ENCODE data around the gene PRKCQ. TPM values are rescaled to one million over a fixed set of nuclear protein-coding genes. Genes with fewer than 3 reads are reported as not detected.

The PRKCQ gene
- total and polyA plus RNA-seq, 11 donors: 0.04 to 2.0 (median 0.13) TPM; not detected in 1

DNA sequence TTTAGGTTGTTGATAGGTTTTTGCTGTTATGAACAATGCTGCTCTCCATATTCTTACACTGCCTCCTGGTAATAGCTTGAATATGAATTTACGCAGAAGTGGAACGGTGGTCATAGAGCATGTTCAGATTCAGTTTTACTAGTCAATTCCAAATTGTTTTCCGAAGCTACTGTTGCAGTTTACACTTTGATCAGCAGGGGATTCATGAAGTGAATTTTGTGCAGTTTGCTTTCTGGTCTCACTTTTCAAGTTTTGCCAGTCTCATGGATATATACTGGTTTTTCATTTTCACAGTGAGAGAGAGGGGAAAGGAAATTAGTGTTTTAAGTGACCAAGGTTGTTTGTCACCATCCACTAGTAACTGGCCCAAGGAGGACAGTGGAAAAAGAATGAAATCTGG is 171.3 kb downstream of the PRKCQ start:
- Histone ChIP-seq H3K36me3 (no peaks in the 10 kb centered on the region), H3K9me3 (no peaks in the 10 kb centered on the region), H3K4me3 (no peak overlapping the region), H3K4me1 (peaks cover 0 to 28% (median 0%) of the 10 kb centered on the region in 12 donors), H3K27me3 (peaks cover 0 to under 1% (median 0%) of the 10 kb centered on the region in 9 donors), H3K27ac (no peak overlapping the region)
- intact Hi-C loops (cut with DNase I): loop anchor here in 1 of 10 donors (10.0 kb wide), 1 partner anchor 394 kb away; no protein-coding TSS in a partner anchor
- WGBS, 4 donors: 91 to 97% (median 93%) methylated on average over 3 of the region's 3 CpGs
- DNase-seq (no peak), ATAC-seq (no peak)
- TF ChIP-seq, protein P1, sequence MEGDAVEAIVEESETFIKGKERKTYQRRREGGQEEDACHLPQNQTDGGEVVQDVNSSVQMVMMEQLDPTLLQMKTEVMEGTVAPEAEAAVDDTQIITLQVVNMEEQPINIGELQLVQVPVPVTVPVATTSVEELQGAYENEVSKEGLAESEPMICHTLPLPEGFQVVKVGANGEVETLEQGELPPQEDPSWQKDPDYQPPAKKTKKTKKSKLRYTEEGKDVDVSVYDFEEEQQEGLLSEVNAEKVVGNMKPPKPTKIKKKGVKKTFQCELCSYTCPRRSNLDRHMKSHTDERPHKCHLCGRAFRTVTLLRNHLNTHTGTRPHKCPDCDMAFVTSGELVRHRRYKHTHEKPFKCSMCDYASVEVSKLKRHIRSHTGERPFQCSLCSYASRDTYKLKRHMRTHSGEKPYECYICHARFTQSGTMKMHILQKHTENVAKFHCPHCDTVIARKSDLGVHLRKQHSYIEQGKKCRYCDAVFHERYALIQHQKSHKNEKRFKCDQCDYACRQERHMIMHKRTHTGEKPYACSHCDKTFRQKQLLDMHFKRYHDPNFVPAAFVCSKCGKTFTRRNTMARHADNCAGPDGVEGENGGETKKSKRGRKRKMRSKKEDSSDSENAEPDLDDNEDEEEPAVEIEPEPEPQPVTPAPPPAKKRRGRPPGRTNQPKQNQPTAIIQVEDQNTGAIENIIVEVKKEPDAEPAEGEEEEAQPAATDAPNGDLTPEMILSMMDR (IDR thresholded peaks at IDR 0.05): no peak
- no peak for TF ChIP-seq POLR2A (IDR thresholded peaks at IDR 0.05)

DNA sequence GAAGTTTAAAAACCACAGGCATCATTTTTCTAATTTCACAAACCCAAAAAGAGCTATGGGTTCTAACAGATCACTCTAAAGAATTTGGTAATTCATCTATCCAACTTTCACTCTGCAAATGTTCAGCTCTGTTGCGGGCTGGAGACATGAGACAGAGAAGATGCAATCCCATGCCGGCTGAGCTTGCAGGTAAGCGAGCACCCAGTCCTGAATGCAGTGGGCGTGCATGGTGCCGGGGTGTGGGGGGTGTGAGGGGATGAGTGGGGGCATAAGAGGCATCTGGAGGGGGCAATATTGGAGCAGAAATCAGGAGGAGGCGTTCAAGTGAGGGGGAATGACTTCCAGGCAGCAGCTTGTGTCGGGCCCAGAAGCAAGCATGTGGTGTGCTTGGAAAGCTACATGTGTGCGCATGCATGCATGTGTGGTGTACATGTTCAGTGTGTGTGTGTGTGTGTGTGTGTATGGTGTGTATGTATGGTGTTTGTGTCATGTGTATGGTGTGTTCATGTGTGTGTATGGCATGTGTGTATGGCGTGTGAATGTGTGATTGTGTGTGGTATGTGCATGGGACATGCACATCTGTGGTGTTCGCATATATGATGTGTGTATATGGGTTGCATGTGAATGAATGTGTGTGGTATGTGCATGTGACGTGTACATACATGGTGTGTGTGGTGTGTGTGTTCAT is 172.9 kb downstream of the PRKCQ start:
- intact Hi-C loops (cut with DNase I): loop anchor here in 1 of 10 donors (10.0 kb wide), 1 partner anchor 392 kb away; no protein-coding TSS in a partner anchor
- WGBS, 4 donors: 91 to 95% (median 93%) methylated on average over 11 of the region's 11 CpGs

DNA sequence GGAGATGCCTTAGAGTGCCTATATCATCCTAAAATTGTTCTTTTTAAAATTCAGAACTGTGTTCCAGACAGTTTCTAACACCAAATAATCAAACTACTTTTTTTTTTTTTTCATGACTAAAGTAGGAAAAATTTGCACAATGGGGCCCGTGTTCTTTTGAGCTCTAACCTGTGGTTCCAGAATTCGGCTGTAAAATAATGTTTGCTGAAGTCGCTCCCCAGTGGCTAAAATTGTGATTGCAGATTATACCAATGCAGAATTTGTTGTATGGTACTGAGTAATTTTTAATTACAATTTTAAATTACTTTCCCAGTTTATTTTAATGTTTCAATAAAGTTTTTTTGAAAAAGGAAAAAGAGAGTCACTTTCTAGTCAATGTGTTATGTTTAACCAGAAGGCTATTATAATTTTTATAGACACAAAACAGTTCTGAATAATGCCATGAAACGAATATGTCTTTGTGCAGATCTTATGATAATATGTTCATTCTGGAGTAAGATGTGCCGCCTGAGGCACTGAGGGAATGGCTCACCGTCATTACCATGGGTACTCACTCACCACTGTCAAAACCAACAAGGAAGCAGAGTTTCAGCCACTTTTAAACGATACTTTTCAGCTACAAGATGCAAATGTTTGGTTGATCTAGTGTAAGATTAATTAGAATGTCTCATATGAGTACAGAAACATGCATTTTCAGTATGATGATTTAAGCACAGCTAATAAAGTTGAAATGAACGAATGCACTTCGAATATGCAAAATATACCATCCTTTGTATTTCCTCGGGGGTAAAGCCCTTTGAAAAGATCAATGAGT is 173.6 kb downstream of the PRKCQ start:
- intact Hi-C loops (cut with DNase I): loop anchor here in 1 of 10 donors (10.0 kb wide), 1 partner anchor 392 kb away; no protein-coding TSS in a partner anchor
- Histone ChIP-seq H3K27me3 (peaks cover 0 to 4% (median 0%) of the 10 kb centered on the region in 9 donors), H3K4me3 (no peak overlapping the region), H3K27ac (no peak overlapping the region), H3K36me3 (no peaks in the 10 kb centered on the region), H3K4me1 (peaks cover 0 to 33% (median 3%) of the 10 kb centered on the region in 12 donors), H3K9me3 (no peaks in the 10 kb centered on the region)
- DNase-seq: no peak
- ATAC-seq: no peak
- WGBS, 4 donors: 66 to 68% (median 67%) methylated on average over 10 of the region's 10 CpGs
- TF ChIP-seq, protein P1 (IDR thresholded peaks at IDR 0.05): peak in 8 of 12 donors; percentile 14 to 48 (median 31)
- no peak for TF ChIP-seq POLR2A (IDR thresholded peaks at IDR 0.05)

More for the DNA sequence above, 172.9 kb downstream of the PRKCQ start:
- Histone ChIP-seq H3K27ac (no peak overlapping the region), H3K4me3 (no peak overlapping the region), H3K36me3 (no peaks in the 10 kb centered on the region), H3K4me1 (peaks cover 0 to 28% (median 0%) of the 10 kb centered on the region in 12 donors), H3K27me3 (peaks cover 0 to 4% (median 0%) of the 10 kb centered on the region in 9 donors), H3K9me3 (no peaks in the 10 kb centered on the region)
- TF ChIP-seq, protein P1 (IDR thresholded peaks at IDR 0.05): no peak
- no peak for TF ChIP-seq POLR2A (IDR thresholded peaks at IDR 0.05)
- ATAC-seq (no peak), DNase-seq (no peak)

DNA sequence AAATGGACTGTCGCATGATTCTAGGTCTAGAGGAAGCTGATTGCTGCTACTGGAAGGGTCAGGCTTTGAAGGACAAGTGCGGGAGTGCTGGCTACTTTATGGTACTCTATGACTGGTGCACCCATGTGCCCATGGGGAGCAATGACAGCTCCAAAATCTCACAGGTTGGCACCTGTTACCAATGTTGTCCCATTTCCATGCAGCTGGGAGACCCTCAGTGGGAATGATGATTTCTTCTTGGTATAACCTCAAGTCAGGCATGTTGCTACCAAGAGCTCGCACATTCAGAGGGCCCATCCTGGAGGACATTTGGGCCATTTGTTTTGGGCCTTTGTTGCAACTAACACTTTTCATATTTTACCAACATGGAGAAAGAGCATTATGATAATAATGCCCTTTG is 174.4 kb downstream of the PRKCQ start:
- ATAC-seq (no peak), DNase-seq (no peak)
- intact Hi-C loops (cut with DNase I): loop anchor here in 1 of 10 donors (10.0 kb wide), 1 partner anchor 391 kb away; no protein-coding TSS in a partner anchor
- Histone ChIP-seq H3K27ac (no peak overlapping the region), H3K4me3 (no peak overlapping the region), H3K36me3 (no peaks in the 10 kb centered on the region), H3K9me3 (no peaks in the 10 kb centered on the region), H3K27me3 (peaks cover 0 to 4% (median 0%) of the 10 kb centered on the region in 9 donors), H3K4me1 (peaks cover 0 to 33% (median 5%) of the 10 kb centered on the region in 12 donors)
- 84 to 90% (median 89%) methylated on average over 3 of the region's 3 CpGs for WGBS, 4 donors
- no peak for TF ChIP-seq POLR2A (IDR thresholded peaks at IDR 0.05)
- TF ChIP-seq, protein P1 (IDR thresholded peaks at IDR 0.05): no peak
